ENCODE measurements around the gene EDEM1.

The EDEM1 gene

GRCh38 chr3:5226783-5227182 is 39.3 kb downstream of the EDEM1 start:
- TF ChIP-seq CTCF (conservative IDR thresholded peaks at IDR 0.05) = peak; percentile 62
- TF ChIP-seq ZFX (IDR thresholded peaks at IDR 0.05) = no peak

GRCh38 chr3:5227812-5228211 is 40.3 kb downstream of the EDEM1 start:
- no peak overlapping the region for H3K27ac ChIP-seq
- TF ChIP-seq ZFX (IDR thresholded peaks at IDR 0.05) (no peak), CTCF (conservative IDR thresholded peaks at IDR 0.05) (no peak)

More at GRCh38 chr3:5226783-5227182, 39.3 kb downstream of the EDEM1 start:
- no peak overlapping the region for H3K27ac ChIP-seq

- TF ChIP-seq ZFX (IDR thresholded peaks at IDR 0.05) = no peak
- TF ChIP-seq CTCF (conservative IDR thresholded peaks at IDR 0.05) = no peak
- no peak overlapping the region for H3K27ac ChIP-seq
Measured at GRCh38 chr3:5229414-5229813, 41.9 kb downstream of the EDEM1 start.

- TF ChIP-seq ZFX (IDR thresholded peaks at IDR 0.05) (no peak), CTCF (conservative IDR thresholded peaks at IDR 0.05) (no peak)
- H3K27ac ChIP-seq = no peak overlapping the region
Measured at GRCh38 chr3:5231074-5231473, 43.6 kb downstream of the EDEM1 start.

- no peak overlapping the region for H3K27ac ChIP-seq
- TF ChIP-seq ZFX (IDR thresholded peaks at IDR 0.05) (no peak), CTCF (conservative IDR thresholded peaks at IDR 0.05) (no peak)
Measured at GRCh38 chr3:5231487-5231886, 44.0 kb downstream of the EDEM1 start.

GRCh38 chr3:5232570-5232969 is 45.1 kb downstream of the EDEM1 start:
- no peak; the same call in 1 of the 2 replicates for TF ChIP-seq CTCF (conservative IDR thresholded peaks at IDR 0.05)
- no peak for TF ChIP-seq ZFX (IDR thresholded peaks at IDR 0.05)
- no peak overlapping the region for H3K27ac ChIP-seq

- H3K27ac ChIP-seq = no peak overlapping the region
- no peak for TF ChIP-seq CTCF (conservative IDR thresholded peaks at IDR 0.05)
Measured at GRCh38 chr3:5233026-5233425, 45.5 kb downstream of the EDEM1 start.
